DOHH2 (cell line): ENCODE results near the gene RAB3A.

Source experiments
- H3F3A ChIP-seq: fragments of 200-600 bp; sonication (generic), shearing (Covaris generic); 2 replicates; pipeline ENCODE4 v1.6.0; 2016; ENCODE audit warnings: antibody characterized with exemption, mild to moderate bottlenecking; ENCODE audit not compliant: control insufficient read depth, insufficient read depth
- H3K27ac ChIP-seq: fragments of 200-600 bp; sonication (generic); 2 replicates; pipeline ENCODE4 v1.5.1; 2014; ENCODE audit warnings: low read depth, mild to moderate bottlenecking, low read length, moderate library complexity
- H3K27me3 ChIP-seq: fragments of 200-600 bp; sonication (generic); 2 replicates; pipeline ENCODE4 v1.6.1; 2014; ENCODE audit warnings: mild to moderate bottlenecking, low read length, mixed read lengths; ENCODE audit not compliant: control insufficient read depth
- H3K36me3 ChIP-seq: fragments of 200-600 bp; sonication (generic); 2 replicates; pipeline ENCODE4 v1.6.1; 2014; ENCODE audit warnings: mild to moderate bottlenecking, low read length, moderate library complexity, mixed read lengths; ENCODE audit not compliant: control insufficient read depth
- H3K4me1 ChIP-seq: fragments of 200-600 bp; sonication (generic); 2 replicates; pipeline ENCODE4 v1.6.1; 2014; ENCODE audit warnings: mild to moderate bottlenecking, low read length, mixed read lengths; ENCODE audit not compliant: control insufficient read depth
- H3K4me2 ChIP-seq: fragments of 200-600 bp; sonication (generic); 2 replicates; pipeline ENCODE4 v1.6.0; 2014; ENCODE audit warnings: mild to moderate bottlenecking, low read length, moderate library complexity
- H3K4me3 ChIP-seq: fragments of 200-600 bp; sonication (generic); 2 replicates; pipeline ENCODE4 v1.5.1; 2014; ENCODE audit warnings: mild to moderate bottlenecking, low read length, mixed read lengths
- H3K79me2 ChIP-seq: fragments of 200-600 bp; sonication (generic); 2 replicates; pipeline ENCODE4 v1.6.1; 2014; ENCODE audit warnings: mild to moderate bottlenecking, low read length, mixed read lengths; ENCODE audit not compliant: control insufficient read depth
- H3K9me2 ChIP-seq: fragments of 200-600 bp; sonication (generic); replicated peaks from 2 replicates; pipeline ENCODE4 v1.6.1; 2014; ENCODE audit warnings: mild to moderate bottlenecking, low read length, mixed read lengths; ENCODE audit not compliant: control insufficient read depth
- H3K9me3 ChIP-seq: fragments of 200-600 bp; sonication (generic); 2 replicates; pipeline ENCODE4 v1.6.1; 2014; ENCODE audit warnings: antibody characterized with exemption, low read length, mixed read lengths; ENCODE audit not compliant: control insufficient read depth, insufficient read depth
- H4K20me1 ChIP-seq: fragments of 200-600 bp; sonication (generic); 2 replicates; pipeline ENCODE4 v1.6.0; 2014; ENCODE audit warnings: low read depth, mild to moderate bottlenecking, antibody characterized with exemption, low read length, moderate library complexity; ENCODE audit not compliant: control insufficient read depth, insufficient read depth
- EZH2phosphoT487 ChIP-seq: fragments of 200-600 bp; sonication (generic); IDR thresholded peaks from 2 replicates; pipeline ENCODE4 v1.6.1; 2017; ENCODE audit warnings: borderline replicate concordance, mild to moderate bottlenecking, antibody characterized with exemption, low read length, moderate library complexity, mixed read lengths
- TF ChIP-seq, protein P1 (sequence below): fragments of 200-600 bp; sonication (generic); IDR thresholded peaks from one replicate; pipeline ENCODE4 v1.5.1; 2014; ENCODE audit warnings: antibody characterized with exemption, mild to moderate bottlenecking, low read depth, low read length; ENCODE audit not compliant: poor library complexity, severe bottlenecking

The RAB3A gene

DNA sequence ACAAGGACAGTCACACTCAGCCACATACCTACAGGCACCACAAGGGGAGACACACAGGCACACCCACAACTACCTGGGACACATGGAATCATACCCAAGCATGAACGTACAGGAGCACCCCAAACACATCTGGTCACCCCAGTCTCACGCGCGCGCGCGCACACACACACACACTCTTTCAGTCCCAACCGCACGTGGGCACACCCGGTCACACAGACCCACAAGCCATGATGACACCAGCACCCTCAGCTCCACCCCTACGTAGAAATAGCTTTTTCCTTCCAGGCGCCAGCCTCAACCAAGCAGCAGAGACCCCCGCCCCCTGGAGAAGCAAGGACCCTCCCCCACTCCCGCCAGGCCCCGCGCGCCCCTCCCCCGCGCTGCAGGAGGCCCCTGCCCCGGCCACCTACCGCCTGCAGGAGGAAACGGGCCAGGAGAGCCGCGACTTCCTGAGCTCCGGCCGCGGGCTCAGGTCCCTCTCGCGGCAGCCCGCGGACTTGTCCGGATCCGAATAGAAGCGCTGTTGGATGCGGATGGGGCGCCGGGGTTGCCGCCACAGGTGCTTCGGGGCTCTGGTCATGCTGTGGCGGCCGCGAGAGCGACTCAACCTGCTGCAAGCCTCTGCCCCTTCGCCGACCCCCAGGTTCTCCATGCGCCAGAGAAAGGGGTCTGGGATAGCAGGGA is 28.8 kb upstream of the RAB3A start:
- Histone ChIP-seq H3K4me2 (peak overlapping the region; percentile 74), H3K4me3 (peak overlapping the region; percentile 47), H3K27ac (peak overlapping the region; percentile 35; the same call in 1 of the 2 replicates)

DNA sequence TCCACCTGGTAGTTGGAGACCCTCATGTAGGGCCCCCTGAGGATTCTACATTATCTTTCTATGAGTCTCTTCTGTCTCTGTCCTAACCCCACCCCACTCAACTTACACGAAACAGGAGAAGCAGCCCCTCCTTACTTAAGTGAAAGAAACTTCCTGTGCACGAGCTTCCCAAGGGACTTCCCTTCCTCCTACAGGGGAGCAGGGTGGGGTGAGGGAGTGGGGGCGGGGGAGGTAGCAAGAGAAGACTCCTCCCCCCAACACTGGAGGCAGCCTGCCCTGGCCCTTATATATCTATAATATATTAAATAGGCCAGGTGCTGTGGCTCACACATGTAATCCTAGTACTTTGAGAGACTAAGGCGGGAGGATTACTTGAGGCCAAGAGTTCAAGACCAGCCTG is 27.9 kb upstream of the RAB3A start:
- no peaks in the 10 kb centered on the region for H4K20me1 ChIP-seq
- peak overlapping the region; percentile 74 for H3K4me2 ChIP-seq
- H3K27me3 ChIP-seq: peaks cover 30% of the 10 kb centered on the region
- TF ChIP-seq EZH2phosphoT487: no peak
- TF ChIP-seq, protein P1, sequence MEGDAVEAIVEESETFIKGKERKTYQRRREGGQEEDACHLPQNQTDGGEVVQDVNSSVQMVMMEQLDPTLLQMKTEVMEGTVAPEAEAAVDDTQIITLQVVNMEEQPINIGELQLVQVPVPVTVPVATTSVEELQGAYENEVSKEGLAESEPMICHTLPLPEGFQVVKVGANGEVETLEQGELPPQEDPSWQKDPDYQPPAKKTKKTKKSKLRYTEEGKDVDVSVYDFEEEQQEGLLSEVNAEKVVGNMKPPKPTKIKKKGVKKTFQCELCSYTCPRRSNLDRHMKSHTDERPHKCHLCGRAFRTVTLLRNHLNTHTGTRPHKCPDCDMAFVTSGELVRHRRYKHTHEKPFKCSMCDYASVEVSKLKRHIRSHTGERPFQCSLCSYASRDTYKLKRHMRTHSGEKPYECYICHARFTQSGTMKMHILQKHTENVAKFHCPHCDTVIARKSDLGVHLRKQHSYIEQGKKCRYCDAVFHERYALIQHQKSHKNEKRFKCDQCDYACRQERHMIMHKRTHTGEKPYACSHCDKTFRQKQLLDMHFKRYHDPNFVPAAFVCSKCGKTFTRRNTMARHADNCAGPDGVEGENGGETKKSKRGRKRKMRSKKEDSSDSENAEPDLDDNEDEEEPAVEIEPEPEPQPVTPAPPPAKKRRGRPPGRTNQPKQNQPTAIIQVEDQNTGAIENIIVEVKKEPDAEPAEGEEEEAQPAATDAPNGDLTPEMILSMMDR: no peak
- no peaks in the 10 kb centered on the region for H3K9me2 ChIP-seq
- H3K4me3 ChIP-seq: peak overlapping the region; percentile 52
- no peaks in the 10 kb centered on the region for H3K9me3 ChIP-seq
- H3F3A ChIP-seq: peaks cover 11% of the 10 kb centered on the region
- no peaks in the 10 kb centered on the region for H3K79me2 ChIP-seq
- H3K36me3 ChIP-seq: no peaks in the 10 kb centered on the region
- H3K4me1 ChIP-seq: peaks cover 50% of the 10 kb centered on the region
- H3K27ac ChIP-seq: peak overlapping the region; percentile 42

More for the DNA sequence above, 28.8 kb upstream of the RAB3A start:
- no peaks in the 10 kb centered on the region for H3K9me3 ChIP-seq
- H4K20me1 ChIP-seq: no peaks in the 10 kb centered on the region
- peaks cover 41% of the 10 kb centered on the region for H3K4me1 ChIP-seq
- H3F3A ChIP-seq: peaks cover 11% of the 10 kb centered on the region
- no peak for TF ChIP-seq EZH2phosphoT487
- TF ChIP-seq, protein P1: no peak
- H3K36me3 ChIP-seq: no peaks in the 10 kb centered on the region
- H3K27me3 ChIP-seq: peaks cover 30% of the 10 kb centered on the region
- H3K79me2 ChIP-seq: no peaks in the 10 kb centered on the region
- no peaks in the 10 kb centered on the region for H3K9me2 ChIP-seq

DNA sequence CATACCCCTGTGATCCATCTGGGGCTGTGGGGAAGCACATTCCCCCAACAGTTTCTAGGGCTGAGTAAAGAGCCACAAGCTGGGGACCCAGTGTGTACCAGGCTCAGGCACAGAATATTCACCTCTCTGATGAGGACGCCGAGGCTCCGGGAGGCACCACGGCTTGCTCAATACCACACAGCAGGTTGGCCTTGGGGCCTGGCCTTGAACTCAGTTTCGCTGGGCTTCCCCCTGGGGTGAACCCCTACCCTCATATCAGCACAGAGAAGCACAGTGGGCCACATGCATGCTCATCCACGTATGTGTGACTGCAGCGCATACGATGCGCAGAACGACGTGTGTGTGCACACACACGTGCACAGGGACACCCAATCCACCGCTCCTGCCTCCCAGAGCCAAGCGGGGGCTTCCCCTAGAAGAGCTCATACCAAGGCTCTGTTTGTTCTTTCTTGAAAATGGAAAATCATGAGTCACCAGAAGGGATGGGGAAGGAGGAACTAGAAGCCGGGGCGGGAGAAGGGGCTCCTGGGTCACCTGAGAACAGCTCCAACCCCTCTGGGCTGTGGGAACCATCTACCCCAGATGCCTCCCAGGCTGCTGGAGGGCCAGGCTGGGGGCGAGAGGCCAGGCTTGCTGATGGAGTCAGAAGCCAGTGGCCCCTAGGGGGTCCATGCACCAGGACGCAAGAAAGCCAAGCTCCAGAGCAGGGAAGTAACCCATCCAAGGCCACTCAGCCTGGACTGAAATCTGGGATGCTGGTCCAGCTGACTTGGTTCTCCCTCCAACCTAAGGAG is 27.3 kb upstream of the RAB3A start:
- H3K27me3 ChIP-seq: peaks cover 27% of the 10 kb centered on the region

More for the DNA sequence above, 27.3 kb upstream of the RAB3A start:
- H3K4me2 ChIP-seq: peak overlapping the region; percentile 74
- H3K36me3 ChIP-seq: no peaks in the 10 kb centered on the region
- H3K4me1 ChIP-seq: peaks cover 50% of the 10 kb centered on the region
- H3K9me3 ChIP-seq: no peaks in the 10 kb centered on the region
- peak overlapping the region; percentile 52 for H3K4me3 ChIP-seq
- peaks cover 11% of the 10 kb centered on the region for H3F3A ChIP-seq
- TF ChIP-seq EZH2phosphoT487: no peak
- no peaks in the 10 kb centered on the region for H3K9me2 ChIP-seq
- H3K27ac ChIP-seq: peak overlapping the region; percentile 42
- H4K20me1 ChIP-seq: no peaks in the 10 kb centered on the region
- H3K79me2 ChIP-seq: no peaks in the 10 kb centered on the region
